HG03025 (cell line): ENCODE results near the gene MRPL18.

Experiments used
- ATAC-seq: cut with Tn5 transposase; IDR thresholded peaks from one replicate; pipeline ENCODE4 v1.9.1; 2021; ENCODE audit warnings: mild to moderate bottlenecking, moderate library complexity; ENCODE audit not compliant: unreplicated experiment, low FRiP score

Gene MRPL18

GRCh38 chr6:159836718-159837490, 46.6 kb downstream of the MRPL18 start:
- no peak for ATAC-seq

GRCh38 chr6:159837511-159837910, 47.2 kb downstream of the MRPL18 start:
- ATAC-seq: no peak

- ATAC-seq: no peak
Measured at GRCh38 chr6:159838020-159838744, 47.9 kb downstream of the MRPL18 start.

GRCh38 chr6:159842035-159842434, 51.8 kb downstream of the MRPL18 start:
- no peak for ATAC-seq

GRCh38 chr6:159844737-159845645, 54.7 kb downstream of the MRPL18 start:
- no peak for ATAC-seq
